Neural cell (in vitro differentiated cells): ENCODE measurements around the gene LCNL1.

Experiments used
- EZH2 ChIP-seq: fragments of 200-600, 300-800 bp; shearing (Covaris generic), sonication (generic); IDR thresholded peaks from 2 replicates; pipeline ENCODE4 v1.6.1; 2014; ENCODE audit warnings: antibody characterized with exemption, low read length, borderline replicate concordance, mild to moderate bottlenecking; ENCODE audit not compliant: insufficient read depth, poor library complexity, severe bottlenecking
- POLR2AphosphoS5 ChIP-seq: IDR thresholded peaks from 2 replicates; pipeline ENCODE4 v1.6.1; 2012
- TF ChIP-seq, protein P1 (sequence below): fragments of 450-650 bp; IDR thresholded peaks from 2 replicates; pipeline ENCODE4 v1.5.1; 2014; ENCODE audit warnings: antibody characterized with exemption, mild to moderate bottlenecking, moderate library complexity; ENCODE audit not compliant: poor library complexity, severe bottlenecking
- TF ChIP-seq, protein P2 (sequence below): IDR thresholded peaks from 2 replicates; pipeline ENCODE4 v1.6.1; 2012; ENCODE audit warnings: borderline replicate concordance

GRCh38 chr9:136954270-136955083 is 28.3 kb upstream of the LCNL1 start:
- TF ChIP-seq, protein P1, sequence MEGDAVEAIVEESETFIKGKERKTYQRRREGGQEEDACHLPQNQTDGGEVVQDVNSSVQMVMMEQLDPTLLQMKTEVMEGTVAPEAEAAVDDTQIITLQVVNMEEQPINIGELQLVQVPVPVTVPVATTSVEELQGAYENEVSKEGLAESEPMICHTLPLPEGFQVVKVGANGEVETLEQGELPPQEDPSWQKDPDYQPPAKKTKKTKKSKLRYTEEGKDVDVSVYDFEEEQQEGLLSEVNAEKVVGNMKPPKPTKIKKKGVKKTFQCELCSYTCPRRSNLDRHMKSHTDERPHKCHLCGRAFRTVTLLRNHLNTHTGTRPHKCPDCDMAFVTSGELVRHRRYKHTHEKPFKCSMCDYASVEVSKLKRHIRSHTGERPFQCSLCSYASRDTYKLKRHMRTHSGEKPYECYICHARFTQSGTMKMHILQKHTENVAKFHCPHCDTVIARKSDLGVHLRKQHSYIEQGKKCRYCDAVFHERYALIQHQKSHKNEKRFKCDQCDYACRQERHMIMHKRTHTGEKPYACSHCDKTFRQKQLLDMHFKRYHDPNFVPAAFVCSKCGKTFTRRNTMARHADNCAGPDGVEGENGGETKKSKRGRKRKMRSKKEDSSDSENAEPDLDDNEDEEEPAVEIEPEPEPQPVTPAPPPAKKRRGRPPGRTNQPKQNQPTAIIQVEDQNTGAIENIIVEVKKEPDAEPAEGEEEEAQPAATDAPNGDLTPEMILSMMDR: no peak
- TF ChIP-seq EZH2 (no peak), POLR2AphosphoS5 (no peak)
- TF ChIP-seq, protein P2, sequence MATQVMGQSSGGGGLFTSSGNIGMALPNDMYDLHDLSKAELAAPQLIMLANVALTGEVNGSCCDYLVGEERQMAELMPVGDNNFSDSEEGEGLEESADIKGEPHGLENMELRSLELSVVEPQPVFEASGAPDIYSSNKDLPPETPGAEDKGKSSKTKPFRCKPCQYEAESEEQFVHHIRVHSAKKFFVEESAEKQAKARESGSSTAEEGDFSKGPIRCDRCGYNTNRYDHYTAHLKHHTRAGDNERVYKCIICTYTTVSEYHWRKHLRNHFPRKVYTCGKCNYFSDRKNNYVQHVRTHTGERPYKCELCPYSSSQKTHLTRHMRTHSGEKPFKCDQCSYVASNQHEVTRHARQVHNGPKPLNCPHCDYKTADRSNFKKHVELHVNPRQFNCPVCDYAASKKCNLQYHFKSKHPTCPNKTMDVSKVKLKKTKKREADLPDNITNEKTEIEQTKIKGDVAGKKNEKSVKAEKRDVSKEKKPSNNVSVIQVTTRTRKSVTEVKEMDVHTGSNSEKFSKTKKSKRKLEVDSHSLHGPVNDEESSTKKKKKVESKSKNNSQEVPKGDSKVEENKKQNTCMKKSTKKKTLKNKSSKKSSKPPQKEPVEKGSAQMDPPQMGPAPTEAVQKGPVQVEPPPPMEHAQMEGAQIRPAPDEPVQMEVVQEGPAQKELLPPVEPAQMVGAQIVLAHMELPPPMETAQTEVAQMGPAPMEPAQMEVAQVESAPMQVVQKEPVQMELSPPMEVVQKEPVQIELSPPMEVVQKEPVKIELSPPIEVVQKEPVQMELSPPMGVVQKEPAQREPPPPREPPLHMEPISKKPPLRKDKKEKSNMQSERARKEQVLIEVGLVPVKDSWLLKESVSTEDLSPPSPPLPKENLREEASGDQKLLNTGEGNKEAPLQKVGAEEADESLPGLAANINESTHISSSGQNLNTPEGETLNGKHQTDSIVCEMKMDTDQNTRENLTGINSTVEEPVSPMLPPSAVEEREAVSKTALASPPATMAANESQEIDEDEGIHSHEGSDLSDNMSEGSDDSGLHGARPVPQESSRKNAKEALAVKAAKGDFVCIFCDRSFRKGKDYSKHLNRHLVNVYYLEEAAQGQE: no peak
